Lower leg skin (tissue), 4 donors: ENCODE measurements around the gene DDX24. TPM values are rescaled to one million over a fixed set of nuclear protein-coding genes. Genes with fewer than 3 reads are reported as not detected.
"Not testable (repeated sequence)": the region's sequence is repeated elsewhere in the genome, so short reads cannot be mapped to it uniquely, and the experiment has no call there.

Source experiments
- DNase-seq, 2 donors: peaks; one replicate each; pipeline ENCODE4 v3.0.0-alpha.2; 2019; ENCODE audit warnings: low spot score in 2 of 2
- H3K4me3 ChIP-seq: fragments of 200-600 bp; sonication (generic); 2 replicates; pipeline ENCODE4 v1.5.1; 2017; ENCODE audit warnings: mild to moderate bottlenecking, low read depth; ENCODE audit not compliant: poor library complexity, severe bottlenecking
- POLR2A ChIP-seq, 2 donors: fragments of 450-650 bp; IDR thresholded peaks; one replicate each; pipeline ENCODE4 v1.6.1; 2016 to 2017; ENCODE audit warnings: antibody characterized with exemption in 2 of 2, mild to moderate bottlenecking in 1 of 2, moderate library complexity in 1 of 2
- WGBS, 2 donors: methylation state at CpG; one replicate each; pipeline ENCODE4 v1.1.5; 2018; 5-methylcytosine and 5-hydroxymethylcytosine counted together
- intact Hi-C: fragments of 100-400 bp; cut with DNase I; formaldehyde crosslinking; loops from one replicate; pipeline ENCODE4 v1.15.0; 2023; ENCODE audit warnings: low total_unique reads
- total RNA-seq, 4 donors: library from RNA; depleted of rRNA; stranded (reverse); fragments of >200 nt; gene quantifications; one replicate each; pipeline ENCODE4 v1.1.0, GENCODE V29; 2016
- TF ChIP-seq, protein P1 (sequence below), 3 donors: fragments of 450-650 bp; IDR thresholded peaks; one replicate each; pipeline ENCODE4 v1.5.1; 2016; ENCODE audit warnings: antibody characterized with exemption in 3 of 3, mild to moderate bottlenecking in 3 of 3, moderate library complexity in 2 of 3

The DDX24 gene
- total RNA-seq, 4 donors from 2014 or later: 91.7 to 132 (median 102) TPM

DNA sequence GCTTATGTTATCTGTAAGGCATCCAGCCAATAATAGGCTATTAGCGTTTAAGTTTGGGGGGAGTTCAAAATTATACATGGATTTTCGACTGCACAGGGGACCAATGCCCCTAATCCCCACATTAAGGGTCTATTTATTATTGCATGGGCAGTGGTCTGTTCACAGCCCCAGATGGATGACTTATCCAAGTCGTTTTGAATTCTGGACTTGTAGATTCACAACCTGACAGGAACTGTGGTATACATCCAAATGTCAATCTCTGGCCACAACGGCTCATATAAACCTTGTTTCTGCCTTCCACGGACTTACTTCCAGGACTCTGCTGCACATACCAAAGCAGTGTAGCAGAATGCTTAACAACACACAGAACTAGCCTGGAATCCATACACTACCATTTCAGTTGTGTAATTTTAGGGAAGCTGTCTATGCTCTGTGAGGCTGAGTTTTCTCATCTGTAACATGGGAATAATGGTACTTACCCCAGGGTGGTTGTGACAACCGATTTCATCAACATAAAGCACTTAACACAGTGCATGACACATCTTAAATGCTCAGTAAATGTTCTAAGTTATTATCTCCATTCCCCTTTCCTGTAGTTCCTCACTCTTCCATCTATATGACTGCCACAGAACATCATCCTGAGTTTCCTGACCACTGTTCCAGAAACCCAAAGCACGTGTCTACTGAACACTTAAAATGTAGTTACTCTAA lies 3.7 kb downstream of the DDX24 start:
- TF ChIP-seq, protein P1, sequence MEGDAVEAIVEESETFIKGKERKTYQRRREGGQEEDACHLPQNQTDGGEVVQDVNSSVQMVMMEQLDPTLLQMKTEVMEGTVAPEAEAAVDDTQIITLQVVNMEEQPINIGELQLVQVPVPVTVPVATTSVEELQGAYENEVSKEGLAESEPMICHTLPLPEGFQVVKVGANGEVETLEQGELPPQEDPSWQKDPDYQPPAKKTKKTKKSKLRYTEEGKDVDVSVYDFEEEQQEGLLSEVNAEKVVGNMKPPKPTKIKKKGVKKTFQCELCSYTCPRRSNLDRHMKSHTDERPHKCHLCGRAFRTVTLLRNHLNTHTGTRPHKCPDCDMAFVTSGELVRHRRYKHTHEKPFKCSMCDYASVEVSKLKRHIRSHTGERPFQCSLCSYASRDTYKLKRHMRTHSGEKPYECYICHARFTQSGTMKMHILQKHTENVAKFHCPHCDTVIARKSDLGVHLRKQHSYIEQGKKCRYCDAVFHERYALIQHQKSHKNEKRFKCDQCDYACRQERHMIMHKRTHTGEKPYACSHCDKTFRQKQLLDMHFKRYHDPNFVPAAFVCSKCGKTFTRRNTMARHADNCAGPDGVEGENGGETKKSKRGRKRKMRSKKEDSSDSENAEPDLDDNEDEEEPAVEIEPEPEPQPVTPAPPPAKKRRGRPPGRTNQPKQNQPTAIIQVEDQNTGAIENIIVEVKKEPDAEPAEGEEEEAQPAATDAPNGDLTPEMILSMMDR (IDR thresholded peaks at IDR 0.05): no peak
- no peak for TF ChIP-seq POLR2A (IDR thresholded peaks at IDR 0.05)
- 65 to 77% methylated on average over 7 of the region's 7 CpGs for WGBS, 2 donors
- DNase-seq: no peak
- intact Hi-C loops: no loop called here
- H3K4me3 ChIP-seq: no peak overlapping the region

DNA sequence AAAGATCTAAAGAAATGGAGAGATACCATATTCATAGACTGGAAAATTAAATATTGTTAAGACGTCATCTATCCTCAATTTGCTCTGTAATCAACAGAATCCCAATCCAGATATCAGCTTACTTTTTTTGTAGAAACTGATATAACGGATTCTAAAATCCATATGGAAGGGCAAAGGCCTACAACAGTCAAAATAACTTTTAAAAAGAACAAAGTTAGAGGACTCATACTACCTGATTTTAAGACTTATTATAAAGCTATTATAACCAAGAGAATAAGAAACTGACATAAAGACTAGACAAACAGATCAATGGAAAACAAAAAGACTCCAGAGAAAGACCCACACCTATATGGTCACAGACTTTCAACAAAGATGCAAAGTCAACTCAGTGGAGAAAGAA lies 6.0 kb downstream of the DDX24 start:
- no peak for DNase-seq
- no peak overlapping the region for H3K4me3 ChIP-seq
- TF ChIP-seq, protein P1 (IDR thresholded peaks at IDR 0.05): no peak
- TF ChIP-seq POLR2A (IDR thresholded peaks at IDR 0.05): no peak
- intact Hi-C loops: no loop called here
- WGBS, 2 donors: 97 to 98% methylated on average over 2 of the region's 2 CpGs

DNA sequence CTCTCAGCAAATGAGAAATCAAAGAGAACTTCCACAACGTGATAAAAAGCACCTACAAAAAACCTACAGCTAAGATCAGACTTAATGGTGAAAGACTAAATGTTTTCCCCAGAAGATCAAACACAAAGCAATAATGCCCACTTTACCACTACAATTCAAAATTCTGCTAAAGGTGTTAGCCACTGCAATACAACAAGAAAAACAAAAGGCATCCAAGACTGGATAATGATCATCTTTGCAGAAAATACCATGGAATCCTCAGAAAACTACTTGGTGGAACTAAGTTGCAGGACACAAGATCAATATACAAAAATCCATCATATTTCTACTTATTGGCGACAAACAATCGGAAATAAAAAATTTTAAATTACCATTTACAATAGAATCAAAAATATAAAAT lies 6.5 kb downstream of the DDX24 start:
- WGBS, 2 donors: 94 to 95% methylated on average over 3 of the region's 3 CpGs
- no peak for DNase-seq
- intact Hi-C loops: no loop called here
- H3K4me3 ChIP-seq: no peak overlapping the region
- TF ChIP-seq POLR2A (IDR thresholded peaks at IDR 0.05): no peak
- TF ChIP-seq, protein P1 (IDR thresholded peaks at IDR 0.05): no peak

DNA sequence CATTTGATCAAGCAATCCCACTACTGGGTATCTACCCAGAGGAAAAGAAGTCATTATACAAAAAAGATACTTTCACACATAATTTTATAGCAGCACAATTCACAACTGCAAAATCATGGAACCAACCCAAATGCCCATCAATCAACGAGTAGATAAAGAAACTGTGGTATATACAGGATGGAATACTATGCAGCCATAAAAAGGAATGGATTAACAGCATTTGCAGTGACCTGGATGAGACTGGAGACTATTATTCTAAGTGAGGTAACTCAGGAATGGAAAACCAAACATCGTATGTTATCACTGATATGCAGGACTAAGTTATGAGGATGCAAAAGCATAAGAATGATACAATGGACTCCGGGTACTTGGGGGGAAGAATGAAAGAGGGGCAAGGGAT lies 8.9 kb downstream of the DDX24 start:
- intact Hi-C loops, DNase-seq, H3K4me3 ChIP-seq: not testable (repeated sequence)
- 93 to 95% methylated on average over 3 of the region's 3 CpGs for WGBS, 2 donors

DNA sequence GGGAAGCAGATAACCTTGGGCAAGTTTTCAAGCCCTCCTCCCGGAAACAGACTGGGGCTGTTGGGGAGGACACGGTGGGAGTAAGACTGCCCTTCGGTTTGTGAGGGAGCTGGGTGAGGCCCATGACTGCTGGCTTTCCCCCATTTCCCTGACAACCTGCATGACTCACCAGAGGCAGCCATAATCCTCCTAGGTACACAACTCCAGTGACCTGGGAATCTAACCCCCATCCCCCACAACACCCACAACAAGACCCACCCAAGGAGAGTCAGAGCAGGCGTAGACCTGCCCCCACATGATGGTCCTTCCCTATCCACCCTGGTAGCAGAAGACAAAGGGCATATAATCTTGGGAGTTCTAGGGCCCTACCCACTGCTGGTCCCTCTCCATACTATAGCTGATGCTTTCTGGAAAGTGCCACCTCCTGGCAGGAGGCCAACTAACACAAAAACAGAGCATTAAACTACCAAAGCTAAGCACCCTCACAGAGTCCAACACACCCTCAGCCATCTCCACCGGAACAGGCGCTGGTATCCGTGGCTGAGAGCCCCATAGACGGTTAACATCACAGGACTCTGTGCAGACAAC lies 14.8 kb downstream of the DDX24 start:
- intact Hi-C loops: no loop called here
- peak in 1 of 2 donors; percentile 63 for DNase-seq
- 61 to 62% methylated on average over 8 of the region's 8 CpGs for WGBS, 2 donors
- TF ChIP-seq, protein P1 (IDR thresholded peaks at IDR 0.05): no peak
- TF ChIP-seq POLR2A (IDR thresholded peaks at IDR 0.05): no peak
- no peak overlapping the region for H3K4me3 ChIP-seq

DNA sequence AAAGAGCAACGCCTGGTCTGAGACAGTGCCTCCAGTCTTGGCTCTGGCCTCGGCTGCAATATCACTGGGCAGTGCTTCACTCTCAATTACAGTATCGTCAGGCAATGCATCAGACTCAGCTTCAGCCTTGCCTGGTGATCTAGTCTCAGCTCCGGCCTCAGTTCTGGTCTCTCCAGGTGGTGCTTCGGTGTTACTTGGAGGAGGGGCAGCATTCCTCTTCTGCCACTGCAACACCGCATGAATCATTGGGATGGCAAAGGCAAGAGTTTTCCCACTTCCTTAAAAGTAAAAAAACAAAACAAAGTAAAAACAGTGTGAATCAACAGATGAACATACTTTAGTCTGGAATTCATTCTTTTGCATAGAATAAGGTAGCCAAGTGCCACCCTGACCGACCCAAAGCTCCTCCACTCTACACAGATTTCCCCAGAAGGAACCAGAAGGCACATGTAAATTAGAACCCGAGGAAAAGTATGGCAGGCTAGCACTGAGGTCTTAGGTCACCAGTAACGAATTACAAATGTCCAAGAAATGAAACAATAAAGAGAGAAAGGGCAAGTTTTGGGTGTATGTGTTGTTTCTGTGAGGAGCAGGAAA lies 18.6 kb downstream of the DDX24 start:
- TF ChIP-seq, protein P1 (IDR thresholded peaks at IDR 0.05): no peak
- no peak for TF ChIP-seq POLR2A (IDR thresholded peaks at IDR 0.05)
- intact Hi-C loops: no loop called here
- WGBS, 2 donors: 79 to 85% methylated on average over 9 of the region's 9 CpGs
- DNase-seq: peak in 1 of 2 donors; percentile 60
- H3K4me3 ChIP-seq: no peak overlapping the region
